ENCODE measurements around the gene TMPRSS11F.

The TMPRSS11F gene

GRCh38 chr4:68038272-68038671, 91.4 kb downstream of the TMPRSS11F start:
- no peak overlapping the region for H3K4me3 ChIP-seq (replicated peaks; ENCODE audit: low read depth, low read length)
- TF ChIP-seq, protein P1, sequence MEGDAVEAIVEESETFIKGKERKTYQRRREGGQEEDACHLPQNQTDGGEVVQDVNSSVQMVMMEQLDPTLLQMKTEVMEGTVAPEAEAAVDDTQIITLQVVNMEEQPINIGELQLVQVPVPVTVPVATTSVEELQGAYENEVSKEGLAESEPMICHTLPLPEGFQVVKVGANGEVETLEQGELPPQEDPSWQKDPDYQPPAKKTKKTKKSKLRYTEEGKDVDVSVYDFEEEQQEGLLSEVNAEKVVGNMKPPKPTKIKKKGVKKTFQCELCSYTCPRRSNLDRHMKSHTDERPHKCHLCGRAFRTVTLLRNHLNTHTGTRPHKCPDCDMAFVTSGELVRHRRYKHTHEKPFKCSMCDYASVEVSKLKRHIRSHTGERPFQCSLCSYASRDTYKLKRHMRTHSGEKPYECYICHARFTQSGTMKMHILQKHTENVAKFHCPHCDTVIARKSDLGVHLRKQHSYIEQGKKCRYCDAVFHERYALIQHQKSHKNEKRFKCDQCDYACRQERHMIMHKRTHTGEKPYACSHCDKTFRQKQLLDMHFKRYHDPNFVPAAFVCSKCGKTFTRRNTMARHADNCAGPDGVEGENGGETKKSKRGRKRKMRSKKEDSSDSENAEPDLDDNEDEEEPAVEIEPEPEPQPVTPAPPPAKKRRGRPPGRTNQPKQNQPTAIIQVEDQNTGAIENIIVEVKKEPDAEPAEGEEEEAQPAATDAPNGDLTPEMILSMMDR (IDR thresholded peaks at IDR 0.05; ENCODE audit: low read length, missing control alignments), result no peak
- no peak for DNase-seq (ENCODE audit: low read depth)

GRCh38 chr4:68021185-68021584, 108.5 kb downstream of the TMPRSS11F start:
- peak; percentile 0 for DNase-seq (ENCODE audit: low read depth)
- no peak overlapping the region for H3K4me3 ChIP-seq (replicated peaks; ENCODE audit: low read depth, low read length)
- TF ChIP-seq, protein P1 (IDR thresholded peaks at IDR 0.05; ENCODE audit: low read length, missing control alignments), result no peak

DNA sequence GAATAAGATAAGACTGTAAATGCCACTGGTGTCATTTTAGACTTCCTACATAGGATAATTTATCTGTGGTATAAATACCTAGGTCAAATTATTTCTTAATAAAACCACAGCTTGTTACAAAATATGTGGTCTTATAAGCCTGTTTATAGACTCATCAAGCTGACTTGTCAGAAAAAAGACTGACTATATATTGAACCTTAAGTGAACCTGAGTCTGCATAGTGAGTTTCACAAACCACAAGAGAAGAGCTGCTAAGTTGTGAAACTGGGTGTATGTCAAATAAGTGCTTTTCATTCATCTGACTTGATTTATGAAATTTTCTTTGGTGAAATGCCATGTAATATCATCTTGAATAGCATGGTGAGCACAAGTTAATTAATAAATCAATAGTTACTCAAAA, 118.0 kb downstream of the TMPRSS11F start:
- TF ChIP-seq, protein P1 (IDR thresholded peaks at IDR 0.05; ENCODE audit: low read length, missing control alignments), result no peak
- H3K4me3 ChIP-seq (replicated peaks; ENCODE audit: low read depth, low read length), result no peak overlapping the region
- no peak for DNase-seq (ENCODE audit: low read depth)
